HepG2 (cell line): ENCODE data around the gene HES7. TPM values are rescaled to one million over a fixed set of nuclear protein-coding genes. Genes with fewer than 3 reads are reported as not detected.

Experiments
- ATAC-seq: fragments of 200-7000 bp; cut with Tn5 transposase; 3 replicates; pipeline ENCODE4 v1.9.1; 2020; ENCODE audit warnings: mild to moderate bottlenecking, moderate library complexity
- BruUV-seq: library from RNA; stranded (reverse); fragments of 400-500 nt; replicated peaks from 2 replicates; lab custom pipeline; 2021; lab: Mats Ljungman, UMichigan
- CTCF ChIA-PET: fragments of 300-600 bp; formaldehyde crosslinking; extraction: SDS; loops from one replicate; lab custom pipeline; 2021; ENCODE audit warnings: low total read pairs, inconsistent platforms, low intra/inter-chr PET ratio; lab: Yijun Ruan, JAX
- POLR2A ChIA-PET: fragments of 350-600 bp; sonication (Branson Sonifier 250); formaldehyde crosslinking; loops from one replicate; lab custom pipeline; 2020; ENCODE audit warnings: antibody characterized with exemption, inconsistent platforms; lab: Yijun Ruan, JAX
- DNase-seq: peaks from one replicate; pipeline ENCODE4 v3.0.0-alpha.2; 2015; ENCODE audit warnings: low spot score
- FAIRE-seq: peaks from 3 replicates; lab custom pipeline; 2011; peaks lifted over from hg19 to GRCh38; lab: Jason Lieb, UNC
- H2AFZ ChIP-seq: one replicate; pipeline ENCODE4 v1.6.1; 2011; ENCODE audit warnings: low read length, inconsistent platforms
- H3K27ac ChIP-seq: fragments of 300-600 bp; 3 replicates; pipeline ENCODE4 v1.8.0; 2011; ENCODE audit warnings: mixed run types, mild to moderate bottlenecking, mixed read lengths, low read length, inconsistent platforms; ENCODE audit not compliant: insufficient read depth; ENCODE audit errors: extremely low read length
- H3K27me3 ChIP-seq, 2 experiments: fragments of 200-600 bp in 1 of 2; 2 replicates in 1 of 2; 3 replicates in 1 of 2; pipeline versions ENCODE4 v1.6.0 to v1.8.0; 2011; ENCODE audit warnings: low read length in 2 of 2, mild to moderate bottlenecking in 2 of 2, moderate library complexity in 2 of 2, inconsistent platforms in 1 of 2; ENCODE audit not compliant: insufficient read depth in 2 of 2, control insufficient read depth in 1 of 2
- H3K36me3 ChIP-seq, 2 experiments: fragments of 200-600 bp in 1 of 2; replicated peaks in 1 of 2; 2 replicates in 1 of 2; 3 replicates in 1 of 2; pipeline versions ENCODE4 v1.5.1 to v1.8.0; 2011; ENCODE audit warnings: low read length in 2 of 2, inconsistent platforms in 1 of 2; ENCODE audit not compliant: insufficient read depth in 2 of 2, control insufficient read depth in 1 of 2
- H3K4me1 ChIP-seq: 2 replicates; pipeline ENCODE4 v1.5.1; 2012; ENCODE audit warnings: low read length, inconsistent platforms; ENCODE audit not compliant: insufficient read depth
- H3K4me2 ChIP-seq: 2 replicates; pipeline ENCODE4 v1.6.0; 2011; ENCODE audit warnings: low read depth, low read length, inconsistent platforms
- H3K4me3 ChIP-seq, 3 experiments: fragments of 200-600 bp in 1 of 3; sonication (generic), shearing (Covaris generic) in 1 of 3; replicated peaks in 1 of 3; 2 replicates each; pipeline ENCODE4 v1.5.1; 2011 to 2016; ENCODE audit warnings: low read length in 3 of 3, inconsistent platforms in 2 of 3, low read depth in 2 of 3, mild to moderate bottlenecking in 2 of 3, control low read depth in 1 of 3, mixed read lengths in 1 of 3; ENCODE audit not compliant: insufficient read depth in 1 of 3
- H3K79me2 ChIP-seq: one replicate; pipeline ENCODE4 v1.6.1; 2011; ENCODE audit warnings: low read length, inconsistent platforms; ENCODE audit not compliant: insufficient read depth
- H3K9ac ChIP-seq: 2 replicates; pipeline ENCODE4 v1.6.0; 2011; ENCODE audit warnings: mild to moderate bottlenecking, low read depth, low read length, inconsistent platforms; ENCODE audit not compliant: insufficient read depth
- H3K9me3 ChIP-seq: 2 replicates; pipeline ENCODE4 v1.5.1; 2012; ENCODE audit warnings: mild to moderate bottlenecking, low read length
- H4K20me1 ChIP-seq: 2 replicates; pipeline ENCODE4 v1.6.0; 2011; ENCODE audit warnings: inconsistent platforms, mild to moderate bottlenecking, low read length, moderate library complexity; ENCODE audit not compliant: insufficient read depth
- ARHGAP35 ChIP-seq: sonication (generic); formaldehyde crosslinking; IDR thresholded peaks from 2 replicates; pipeline ENCODE4 v1.9.0; 2022; ENCODE audit warnings: mild to moderate bottlenecking, inconsistent platforms, moderate library complexity, missing genetic modification reagents, borderline replicate concordance
- FOXJ3 ChIP-seq: sonication (generic); formaldehyde crosslinking; IDR thresholded peaks from 2 replicates; pipeline ENCODE4 v1.4.0; 2020; ENCODE audit warnings: missing genetic modification reagents, mild to moderate bottlenecking, borderline replicate concordance
- HOXD1 ChIP-seq: sonication (generic); formaldehyde crosslinking; IDR thresholded peaks from 2 replicates; pipeline ENCODE4 v1.5.0; 2020; ENCODE audit warnings: missing genetic modification reagents
- SUZ12 ChIP-seq: fragments of 150-350 bp; IDR thresholded peaks from 2 replicates; pipeline ENCODE4 v1.6.1; 2014; ENCODE audit warnings: low read depth, low read length
- ZFP90 ChIP-seq: sonication (generic); formaldehyde crosslinking; IDR thresholded peaks from 2 replicates; pipeline ENCODE4 v1.8.0; 2022; ENCODE audit warnings: missing genetic modification reagents, mild to moderate bottlenecking, inconsistent platforms, borderline replicate concordance
- ZNF17 ChIP-seq: sonication (generic); formaldehyde crosslinking; IDR thresholded peaks from 2 replicates; pipeline ENCODE4 v1.5.0; 2020; ENCODE audit warnings: mild to moderate bottlenecking, missing genetic modification reagents
- ZNF333 ChIP-seq: sonication (generic); formaldehyde crosslinking; IDR thresholded peaks from 2 replicates; pipeline ENCODE4 v1.4.0; 2020; ENCODE audit warnings: mild to moderate bottlenecking, missing genetic modification reagents, borderline replicate concordance
- WGBS: methylation state at CpG from one replicate; pipeline ENCODE4 v1.1.6; 2017; ENCODE audit warnings: low lambda C conversion rate; 5-methylcytosine and 5-hydroxymethylcytosine counted together
- in situ Hi-C: cut with HindIII; loops from 2 replicates; pipeline ENCODE4 v1.10.0; 2017; ENCODE audit warnings: low pct_unique_long_range_greater_than_20kb; ENCODE audit not compliant: extremely low pct_ligation_motif_present
- intact Hi-C: fragments of 100-400 bp; cut with micrococcal nuclease; formaldehyde crosslinking; loops from one replicate; pipeline ENCODE4 v1.10.0; 2022; ENCODE audit not compliant: unreplicated experiment
- polyA plus RNA-seq, 8 experiments: library from polyadenylated mRNA; depleted of rRNA in 3 of 8; stranded (reverse) in 7 of 8; unstranded in 1 of 8; fragments of >200 nt; fragmentation: Illumina TruSeq in 4 of 8; extraction: Trizol in 4 of 8; gene quantifications; 2 replicates each; pipeline versions ENCODE4 v1.2.1 to v1.2.3, GENCODE V29; 2011 to 2016; ENCODE audit warnings: low read depth in 4 of 8, missing spikeins in 1 of 8, mixed read lengths in 1 of 8; ENCODE audit not compliant: insufficient read depth in 1 of 8
- total RNA-seq, 5 experiments: library from RNA; depleted of rRNA; stranded (reverse); fragments of >200 nt; fragmentation: Illumina TruSeq; extraction: Trizol; gene quantifications; 2 replicates each; pipeline ENCODE4 v1.2.3, GENCODE V29; 2016; ENCODE audit warnings: low read depth in 1 of 5
- TF ChIP-seq, protein P1 (sequence below): sonication (generic); formaldehyde crosslinking; IDR thresholded peaks from 2 replicates; pipeline ENCODE4 v1.4.0; 2020; ENCODE audit warnings: missing genetic modification reagents
- TF ChIP-seq, protein P2 (sequence below): IDR thresholded peaks from 2 replicates; pipeline ENCODE4 v1.6.1; 2016; ENCODE audit warnings: mild to moderate bottlenecking, missing biosample characterization, missing genetic modification reagents
- TF ChIP-seq, protein P3 (sequence below): sonication (generic); formaldehyde crosslinking; IDR thresholded peaks from 2 replicates; pipeline ENCODE4 v1.4.0; 2020; ENCODE audit warnings: missing genetic modification reagents
- TF ChIP-seq, protein P4 (sequence below): IDR thresholded peaks from 2 replicates; pipeline ENCODE4 v1.6.1; 2016; ENCODE audit warnings: missing compliant biosample characterization, missing genetic modification reagents, borderline replicate concordance
- TF ChIP-seq, protein P5 (sequence below): sonication (generic); formaldehyde crosslinking; IDR thresholded peaks from 2 replicates; pipeline ENCODE4 v1.4.0; 2020; ENCODE audit warnings: missing genetic modification reagents, mild to moderate bottlenecking, borderline replicate concordance

Gene HES7
- total and polyA plus RNA-seq, 2 of the 13 experiments (the other 11 are each of a cell fraction or from before 2014, with no cell fraction given) = not detected

DNA sequence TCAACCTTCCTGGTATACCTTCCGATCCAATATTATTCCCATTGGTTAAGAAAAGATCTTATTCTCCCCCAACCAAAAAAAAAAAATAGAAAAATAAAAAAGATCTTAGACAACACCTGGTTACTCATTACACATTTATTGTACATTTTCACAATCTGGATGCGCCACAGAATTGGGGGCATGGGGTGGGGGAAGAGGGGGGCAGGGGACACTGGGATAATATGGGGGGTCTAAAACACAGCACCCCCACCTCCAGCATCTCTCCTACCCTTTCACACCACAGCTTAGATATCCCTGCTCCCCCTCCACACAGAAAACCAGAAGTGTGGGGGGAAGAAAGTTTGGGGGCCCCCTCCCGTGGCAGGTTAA is 35.1 kb upstream of the HES7 start:
- H2AFZ ChIP-seq = no peak overlapping the region
- ChIA-PET POLR2A (interaction anchor here (1.9 kb wide), 1 partner anchor 14 kb away, joined by 18 read pairs; no protein-coding TSS in a partner anchor), CTCF (interaction anchor here (1.8 to 2.3 kb wide), 2 partner anchors 21 to 37 kb away, joined by 4 to 28 read pairs; no protein-coding TSS in a partner anchor)
- FAIRE-seq = no peak
- no peak for DNase-seq
- H4K20me1 ChIP-seq = no peaks in the 10 kb centered on the region
- intact Hi-C loops = no loop called here
- in situ Hi-C loops = loop anchor here (5.0 kb wide), 1 partner anchor 37 kb away; the partner anchor contains the start of gene HES7
- no peaks in the 10 kb centered on the region for H3K9me3 ChIP-seq
- H3K4me1 ChIP-seq = peaks cover 59% of the 10 kb centered on the region
- H3K79me2 ChIP-seq = peaks cover 18% of the 10 kb centered on the region
- H3K4me3 ChIP-seq = no peak overlapping the region
- peaks cover 1 to 7% of the 10 kb centered on the region in 2 experiments; a peak in 3 of 5 replicates for H3K36me3 ChIP-seq
- no peak for ATAC-seq
- 50% methylated on average over 2 of the region's 3 CpGs for WGBS
- H3K27me3 ChIP-seq = no peaks in the 10 kb centered on the region; a peak in 1 of 5 replicates
- peak overlapping the region; percentile 64; the same call in 1 of the 2 replicates for H3K4me2 ChIP-seq
- no peak overlapping the region for H3K9ac ChIP-seq
- BruUV-seq = no TSS peak
- no peak overlapping the region for H3K27ac ChIP-seq
- TF ChIP-seq, protein P1, sequence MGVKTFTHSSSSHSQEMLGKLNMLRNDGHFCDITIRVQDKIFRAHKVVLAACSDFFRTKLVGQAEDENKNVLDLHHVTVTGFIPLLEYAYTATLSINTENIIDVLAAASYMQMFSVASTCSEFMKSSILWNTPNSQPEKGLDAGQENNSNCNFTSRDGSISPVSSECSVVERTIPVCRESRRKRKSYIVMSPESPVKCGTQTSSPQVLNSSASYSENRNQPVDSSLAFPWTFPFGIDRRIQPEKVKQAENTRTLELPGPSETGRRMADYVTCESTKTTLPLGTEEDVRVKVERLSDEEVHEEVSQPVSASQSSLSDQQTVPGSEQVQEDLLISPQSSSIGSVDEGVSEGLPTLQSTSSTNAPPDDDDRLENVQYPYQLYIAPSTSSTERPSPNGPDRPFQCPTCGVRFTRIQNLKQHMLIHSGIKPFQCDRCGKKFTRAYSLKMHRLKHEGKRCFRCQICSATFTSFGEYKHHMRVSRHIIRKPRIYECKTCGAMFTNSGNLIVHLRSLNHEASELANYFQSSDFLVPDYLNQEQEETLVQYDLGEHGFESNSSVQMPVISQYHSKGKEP = no peak
- TF ChIP-seq, protein P2, sequence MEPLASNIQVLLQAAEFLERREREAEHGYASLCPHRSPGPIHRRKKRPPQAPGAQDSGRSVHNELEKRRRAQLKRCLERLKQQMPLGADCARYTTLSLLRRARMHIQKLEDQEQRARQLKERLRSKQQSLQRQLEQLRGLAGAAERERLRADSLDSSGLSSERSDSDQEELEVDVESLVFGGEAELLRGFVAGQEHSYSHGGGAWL (CRISPR knock-in tag) = no peak
- TF ChIP-seq, protein P3, sequence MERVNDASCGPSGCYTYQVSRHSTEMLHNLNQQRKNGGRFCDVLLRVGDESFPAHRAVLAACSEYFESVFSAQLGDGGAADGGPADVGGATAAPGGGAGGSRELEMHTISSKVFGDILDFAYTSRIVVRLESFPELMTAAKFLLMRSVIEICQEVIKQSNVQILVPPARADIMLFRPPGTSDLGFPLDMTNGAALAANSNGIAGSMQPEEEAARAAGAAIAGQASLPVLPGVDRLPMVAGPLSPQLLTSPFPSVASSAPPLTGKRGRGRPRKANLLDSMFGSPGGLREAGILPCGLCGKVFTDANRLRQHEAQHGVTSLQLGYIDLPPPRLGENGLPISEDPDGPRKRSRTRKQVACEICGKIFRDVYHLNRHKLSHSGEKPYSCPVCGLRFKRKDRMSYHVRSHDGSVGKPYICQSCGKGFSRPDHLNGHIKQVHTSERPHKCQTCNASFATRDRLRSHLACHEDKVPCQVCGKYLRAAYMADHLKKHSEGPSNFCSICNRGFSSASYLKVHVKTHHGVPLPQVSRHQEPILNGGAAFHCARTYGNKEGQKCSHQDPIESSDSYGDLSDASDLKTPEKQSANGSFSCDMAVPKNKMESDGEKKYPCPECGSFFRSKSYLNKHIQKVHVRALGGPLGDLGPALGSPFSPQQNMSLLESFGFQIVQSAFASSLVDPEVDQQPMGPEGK (CRISPR knock-in tag) = no peak
- TF ChIP-seq HOXD1 (CRISPR knock-in tag) (no peak), FOXJ3 (CRISPR knock-in tag) (no peak), ZFP90 (CRISPR knock-in tag) (no peak), ZNF333 (CRISPR knock-in tag) (no peak), SUZ12 (no peak), ARHGAP35 (CRISPR knock-in tag) (no peak), ZNF17 (CRISPR knock-in tag) (no peak)
- TF ChIP-seq, protein P4, sequence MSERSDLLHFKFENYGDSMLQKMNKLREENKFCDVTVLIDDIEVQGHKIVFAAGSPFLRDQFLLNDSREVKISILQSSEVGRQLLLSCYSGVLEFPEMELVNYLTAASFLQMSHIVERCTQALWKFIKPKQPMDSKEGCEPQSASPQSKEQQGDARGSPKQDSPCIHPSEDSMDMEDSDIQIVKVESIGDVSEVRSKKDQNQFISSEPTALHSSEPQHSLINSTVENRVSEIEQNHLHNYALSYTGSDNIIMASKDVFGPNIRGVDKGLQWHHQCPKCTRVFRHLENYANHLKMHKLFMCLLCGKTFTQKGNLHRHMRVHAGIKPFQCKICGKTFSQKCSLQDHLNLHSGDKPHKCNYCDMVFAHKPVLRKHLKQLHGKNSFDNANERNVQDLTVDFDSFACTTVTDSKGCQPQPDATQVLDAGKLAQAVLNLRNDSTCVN = no peak
- TF ChIP-seq, protein P5, sequence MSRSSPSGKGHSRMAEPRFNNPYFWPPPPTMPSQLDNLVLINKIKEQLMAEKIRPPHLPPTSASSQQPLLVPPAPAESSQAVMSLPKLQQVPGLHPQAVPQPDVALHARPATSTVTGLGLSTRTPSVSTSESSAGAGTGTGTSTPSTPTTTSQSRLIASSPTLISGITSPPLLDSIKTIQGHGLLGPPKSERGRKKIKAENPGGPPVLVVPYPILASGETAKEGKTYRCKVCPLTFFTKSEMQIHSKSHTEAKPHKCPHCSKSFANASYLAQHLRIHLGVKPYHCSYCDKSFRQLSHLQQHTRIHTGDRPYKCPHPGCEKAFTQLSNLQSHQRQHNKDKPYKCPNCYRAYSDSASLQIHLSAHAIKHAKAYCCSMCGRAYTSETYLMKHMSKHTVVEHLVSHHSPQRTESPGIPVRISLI = no peak
